HepG2 (cell line): ENCODE measurements around the gene COL8A2. TPM values are rescaled to one million over a fixed set of nuclear protein-coding genes. Genes with fewer than 3 reads are reported as not detected.

ENCODE experiments used
- FOXC1 ChIP-seq: sonication (generic); formaldehyde crosslinking; IDR thresholded peaks from 2 replicates; pipeline ENCODE4 v1.8.0; 2022; ENCODE audit warnings: mild to moderate bottlenecking, missing genetic modification reagents, borderline replicate concordance
- GABPA ChIP-seq, 2 experiments: IDR thresholded peaks; 2 replicates each; pipeline ENCODE4 v1.6.1; 2011 to 2016; ENCODE audit warnings: low read depth in 2 of 2, low read length in 1 of 2, missing biosample characterization in 1 of 2, missing genetic modification characterization in 1 of 2
- KDM6A ChIP-seq: IDR thresholded peaks from 2 replicates; pipeline ENCODE4 v1.6.1; 2016; ENCODE audit warnings: low read depth
- SCMH1 ChIP-seq: sonication (generic); formaldehyde crosslinking; IDR thresholded peaks from 2 replicates; pipeline ENCODE4 v1.9.0; 2021; ENCODE audit warnings: missing genetic modification reagents, mild to moderate bottlenecking, borderline replicate concordance
- SRSF1 ChIP-seq: fragments of 200-400 bp; formaldehyde crosslinking; optimal IDR thresholded peaks from 2 replicates; pipeline ENCODE3; 2017; ENCODE audit warnings: mild to moderate bottlenecking, low read depth, low read length, moderate library complexity
- TBX2 ChIP-seq: sonication (generic); formaldehyde crosslinking; IDR thresholded peaks from 2 replicates; pipeline ENCODE4 v1.5.0; 2020; ENCODE audit warnings: missing genetic modification reagents, mild to moderate bottlenecking, borderline replicate concordance
- YEATS4 ChIP-seq: sonication (generic); formaldehyde crosslinking; IDR thresholded peaks from 2 replicates; pipeline ENCODE4 v1.4.0; 2020; ENCODE audit warnings: missing genetic modification reagents, borderline replicate concordance
- ZFP36L2 ChIP-seq: sonication (generic); formaldehyde crosslinking; IDR thresholded peaks from 2 replicates; pipeline ENCODE4 v1.4.0; 2020; ENCODE audit warnings: missing genetic modification reagents
- ZFX ChIP-seq: sonication (generic); formaldehyde crosslinking; IDR thresholded peaks from 2 replicates; pipeline ENCODE4 v1.4.0; 2020; ENCODE audit warnings: mild to moderate bottlenecking, low read depth, missing genetic modification reagents, moderate library complexity
- ZNF367 ChIP-seq: sonication (generic); formaldehyde crosslinking; IDR thresholded peaks from 2 replicates; pipeline ENCODE4 v1.4.0; 2020; ENCODE audit warnings: missing genetic modification reagents, borderline replicate concordance
- ZNF629 ChIP-seq: sonication (generic); formaldehyde crosslinking; conservative IDR thresholded peaks from 2 replicates; pipeline ENCODE4 v1.5.0; 2020; ENCODE audit warnings: missing genetic modification reagents
- polyA plus RNA-seq, 8 experiments: library from polyadenylated mRNA; depleted of rRNA in 3 of 8; stranded (reverse) in 7 of 8; unstranded in 1 of 8; fragments of >200 nt; fragmentation: Illumina TruSeq in 4 of 8; extraction: Trizol in 4 of 8; gene quantifications; 2 replicates each; pipeline versions ENCODE4 v1.2.1 to v1.2.3, GENCODE V29; 2011 to 2016; ENCODE audit warnings: low read depth in 4 of 8, missing spikeins in 1 of 8, mixed read lengths in 1 of 8; ENCODE audit not compliant: insufficient read depth in 1 of 8
- total RNA-seq, 5 experiments: library from RNA; depleted of rRNA; stranded (reverse); fragments of >200 nt; fragmentation: Illumina TruSeq; extraction: Trizol; gene quantifications; 2 replicates each; pipeline ENCODE4 v1.2.3, GENCODE V29; 2016; ENCODE audit warnings: low read depth in 1 of 5
- TF ChIP-seq, protein P1 (sequence below): IDR thresholded peaks from 2 replicates; pipeline ENCODE4 v1.6.1; 2016; ENCODE audit warnings: low read depth, missing genetic modification reagents, missing compliant biosample characterization
- TF ChIP-seq, protein P2 (sequence below): IDR thresholded peaks from 2 replicates; pipeline ENCODE4 v1.4.0; 2020; ENCODE audit warnings: mild to moderate bottlenecking, missing genetic modification reagents
- TF ChIP-seq, protein P3 (sequence below): sonication (generic); formaldehyde crosslinking; IDR thresholded peaks from 2 replicates; pipeline ENCODE4 v1.4.0; 2020; ENCODE audit warnings: missing genetic modification reagents
- TF ChIP-seq, protein P4 (sequence below): sonication (generic); formaldehyde crosslinking; IDR thresholded peaks from 2 replicates; pipeline ENCODE4 v1.4.0; 2020; ENCODE audit warnings: missing genetic modification reagents

Gene COL8A2
- total and polyA plus RNA-seq, 2 of the 13 experiments (the other 11 are each of a cell fraction or from before 2014, with no cell fraction given), result 0.13 to 0.24 TPM

DNA sequence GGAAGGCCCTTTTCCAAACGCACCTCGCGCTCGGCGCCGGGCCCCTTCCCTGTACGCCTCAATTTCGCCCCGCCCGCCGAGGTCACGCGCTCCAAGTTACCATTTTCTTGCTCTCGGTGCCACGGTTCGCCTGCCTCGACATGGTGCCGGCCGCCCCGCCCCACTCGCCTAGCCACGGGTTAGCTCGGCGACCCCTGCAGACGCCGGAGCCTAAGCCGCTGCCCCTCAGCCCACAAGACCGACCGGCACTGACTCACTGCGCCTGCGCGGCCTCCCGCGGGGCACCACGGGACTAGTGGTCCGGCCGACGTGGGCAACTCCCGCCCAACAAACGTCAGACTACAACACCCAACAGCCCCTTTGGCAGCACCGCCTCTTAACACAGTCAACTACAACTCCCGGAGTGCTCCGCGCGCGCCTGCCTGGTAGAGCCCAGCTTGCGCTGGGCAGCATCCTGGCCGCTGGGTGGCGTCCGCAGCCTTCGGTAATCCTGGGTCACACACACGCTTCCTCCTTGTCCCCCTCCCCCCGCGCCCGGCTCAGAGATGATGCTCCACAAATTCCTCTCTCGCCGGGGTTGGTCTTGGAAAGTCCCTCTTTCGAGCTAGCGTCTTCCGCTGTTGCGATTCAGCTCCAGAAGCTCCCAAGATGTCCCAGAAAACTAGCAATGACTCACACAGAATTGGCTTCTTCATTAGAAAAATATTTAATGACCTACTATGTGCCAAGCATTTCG, 24.4 kb upstream of the COL8A2 start, which contains the start of gene TRAPPC3 (continued):
- TF ChIP-seq, protein P1, sequence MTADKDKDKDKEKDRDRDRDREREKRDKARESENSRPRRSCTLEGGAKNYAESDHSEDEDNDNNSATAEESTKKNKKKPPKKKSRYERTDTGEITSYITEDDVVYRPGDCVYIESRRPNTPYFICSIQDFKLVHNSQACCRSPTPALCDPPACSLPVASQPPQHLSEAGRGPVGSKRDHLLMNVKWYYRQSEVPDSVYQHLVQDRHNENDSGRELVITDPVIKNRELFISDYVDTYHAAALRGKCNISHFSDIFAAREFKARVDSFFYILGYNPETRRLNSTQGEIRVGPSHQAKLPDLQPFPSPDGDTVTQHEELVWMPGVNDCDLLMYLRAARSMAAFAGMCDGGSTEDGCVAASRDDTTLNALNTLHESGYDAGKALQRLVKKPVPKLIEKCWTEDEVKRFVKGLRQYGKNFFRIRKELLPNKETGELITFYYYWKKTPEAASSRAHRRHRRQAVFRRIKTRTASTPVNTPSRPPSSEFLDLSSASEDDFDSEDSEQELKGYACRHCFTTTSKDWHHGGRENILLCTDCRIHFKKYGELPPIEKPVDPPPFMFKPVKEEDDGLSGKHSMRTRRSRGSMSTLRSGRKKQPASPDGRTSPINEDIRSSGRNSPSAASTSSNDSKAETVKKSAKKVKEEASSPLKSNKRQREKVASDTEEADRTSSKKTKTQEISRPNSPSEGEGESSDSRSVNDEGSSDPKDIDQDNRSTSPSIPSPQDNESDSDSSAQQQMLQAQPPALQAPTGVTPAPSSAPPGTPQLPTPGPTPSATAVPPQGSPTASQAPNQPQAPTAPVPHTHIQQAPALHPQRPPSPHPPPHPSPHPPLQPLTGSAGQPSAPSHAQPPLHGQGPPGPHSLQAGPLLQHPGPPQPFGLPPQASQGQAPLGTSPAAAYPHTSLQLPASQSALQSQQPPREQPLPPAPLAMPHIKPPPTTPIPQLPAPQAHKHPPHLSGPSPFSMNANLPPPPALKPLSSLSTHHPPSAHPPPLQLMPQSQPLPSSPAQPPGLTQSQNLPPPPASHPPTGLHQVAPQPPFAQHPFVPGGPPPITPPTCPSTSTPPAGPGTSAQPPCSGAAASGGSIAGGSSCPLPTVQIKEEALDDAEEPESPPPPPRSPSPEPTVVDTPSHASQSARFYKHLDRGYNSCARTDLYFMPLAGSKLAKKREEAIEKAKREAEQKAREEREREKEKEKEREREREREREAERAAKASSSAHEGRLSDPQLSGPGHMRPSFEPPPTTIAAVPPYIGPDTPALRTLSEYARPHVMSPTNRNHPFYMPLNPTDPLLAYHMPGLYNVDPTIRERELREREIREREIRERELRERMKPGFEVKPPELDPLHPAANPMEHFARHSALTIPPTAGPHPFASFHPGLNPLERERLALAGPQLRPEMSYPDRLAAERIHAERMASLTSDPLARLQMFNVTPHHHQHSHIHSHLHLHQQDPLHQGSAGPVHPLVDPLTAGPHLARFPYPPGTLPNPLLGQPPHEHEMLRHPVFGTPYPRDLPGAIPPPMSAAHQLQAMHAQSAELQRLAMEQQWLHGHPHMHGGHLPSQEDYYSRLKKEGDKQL (CRISPR knock-in tag), result no peak
- TF ChIP-seq ZFP36L2 (CRISPR knock-in tag), result no peak
- no peak for TF ChIP-seq GABPA (IDR thresholded peaks at IDR 0.05; ENCODE audit: low read depth, low read length)
- peak; percentile 86 for TF ChIP-seq GABPA (CRISPR knock-in tag; IDR thresholded peaks at IDR 0.05; ENCODE audit: low read depth)
- TF ChIP-seq, protein P2, sequence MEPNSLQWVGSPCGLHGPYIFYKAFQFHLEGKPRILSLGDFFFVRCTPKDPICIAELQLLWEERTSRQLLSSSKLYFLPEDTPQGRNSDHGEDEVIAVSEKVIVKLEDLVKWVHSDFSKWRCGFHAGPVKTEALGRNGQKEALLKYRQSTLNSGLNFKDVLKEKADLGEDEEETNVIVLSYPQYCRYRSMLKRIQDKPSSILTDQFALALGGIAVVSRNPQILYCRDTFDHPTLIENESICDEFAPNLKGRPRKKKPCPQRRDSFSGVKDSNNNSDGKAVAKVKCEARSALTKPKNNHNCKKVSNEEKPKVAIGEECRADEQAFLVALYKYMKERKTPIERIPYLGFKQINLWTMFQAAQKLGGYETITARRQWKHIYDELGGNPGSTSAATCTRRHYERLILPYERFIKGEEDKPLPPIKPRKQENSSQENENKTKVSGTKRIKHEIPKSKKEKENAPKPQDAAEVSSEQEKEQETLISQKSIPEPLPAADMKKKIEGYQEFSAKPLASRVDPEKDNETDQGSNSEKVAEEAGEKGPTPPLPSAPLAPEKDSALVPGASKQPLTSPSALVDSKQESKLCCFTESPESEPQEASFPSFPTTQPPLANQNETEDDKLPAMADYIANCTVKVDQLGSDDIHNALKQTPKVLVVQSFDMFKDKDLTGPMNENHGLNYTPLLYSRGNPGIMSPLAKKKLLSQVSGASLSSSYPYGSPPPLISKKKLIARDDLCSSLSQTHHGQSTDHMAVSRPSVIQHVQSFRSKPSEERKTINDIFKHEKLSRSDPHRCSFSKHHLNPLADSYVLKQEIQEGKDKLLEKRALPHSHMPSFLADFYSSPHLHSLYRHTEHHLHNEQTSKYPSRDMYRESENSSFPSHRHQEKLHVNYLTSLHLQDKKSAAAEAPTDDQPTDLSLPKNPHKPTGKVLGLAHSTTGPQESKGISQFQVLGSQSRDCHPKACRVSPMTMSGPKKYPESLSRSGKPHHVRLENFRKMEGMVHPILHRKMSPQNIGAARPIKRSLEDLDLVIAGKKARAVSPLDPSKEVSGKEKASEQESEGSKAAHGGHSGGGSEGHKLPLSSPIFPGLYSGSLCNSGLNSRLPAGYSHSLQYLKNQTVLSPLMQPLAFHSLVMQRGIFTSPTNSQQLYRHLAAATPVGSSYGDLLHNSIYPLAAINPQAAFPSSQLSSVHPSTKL (CRISPR knock-in tag), result 0 out of 2 replicates have a peak, but pooled peaks have one; percentile 43
- no peak for TF ChIP-seq KDM6A
- TF ChIP-seq SCMH1, result no peak
- TF ChIP-seq, protein P3, sequence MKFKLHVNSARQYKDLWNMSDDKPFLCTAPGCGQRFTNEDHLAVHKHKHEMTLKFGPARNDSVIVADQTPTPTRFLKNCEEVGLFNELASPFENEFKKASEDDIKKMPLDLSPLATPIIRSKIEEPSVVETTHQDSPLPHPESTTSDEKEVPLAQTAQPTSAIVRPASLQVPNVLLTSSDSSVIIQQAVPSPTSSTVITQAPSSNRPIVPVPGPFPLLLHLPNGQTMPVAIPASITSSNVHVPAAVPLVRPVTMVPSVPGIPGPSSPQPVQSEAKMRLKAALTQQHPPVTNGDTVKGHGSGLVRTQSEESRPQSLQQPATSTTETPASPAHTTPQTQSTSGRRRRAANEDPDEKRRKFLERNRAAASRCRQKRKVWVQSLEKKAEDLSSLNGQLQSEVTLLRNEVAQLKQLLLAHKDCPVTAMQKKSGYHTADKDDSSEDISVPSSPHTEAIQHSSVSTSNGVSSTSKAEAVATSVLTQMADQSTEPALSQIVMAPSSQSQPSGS, result no peak; the same call in 1 of the 2 replicates
- TF ChIP-seq, protein P4, sequence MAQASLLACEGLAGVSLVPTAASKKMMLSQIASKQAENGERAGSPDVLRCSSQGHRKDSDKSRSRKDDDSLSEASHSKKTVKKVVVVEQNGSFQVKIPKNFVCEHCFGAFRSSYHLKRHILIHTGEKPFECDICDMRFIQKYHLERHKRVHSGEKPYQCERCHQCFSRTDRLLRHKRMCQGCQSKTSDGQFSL (CRISPR knock-in tag), result no peak
- TF ChIP-seq TBX2 (CRISPR knock-in tag), result peak; percentile 82; the same call in 1 of the 2 replicates
- TF ChIP-seq FOXC1 (CRISPR knock-in tag), result peak; percentile 87; the same call in 1 of the 2 replicates
- TF ChIP-seq ZNF367 (CRISPR knock-in tag), result no peak
- TF ChIP-seq ZFX, result peak; percentile 95
- TF ChIP-seq ZNF629, result no peak
- no peak for TF ChIP-seq SRSF1
- no peak for TF ChIP-seq YEATS4
